Endothelial cell of umbilical vein (primary cell): Measurements from ENCODE around the gene GJE1. TPM values are rescaled to one million over a fixed set of nuclear protein-coding genes. Genes with fewer than 3 reads are reported as not detected.

Experiments
- Bru-seq: library from RNA; stranded (reverse); fragments of 400-500 nt; gene quantifications from one replicate; lab custom pipeline; 2021; lab: Mats Ljungman, UMichigan
- BruChase-seq, 2 experiments: library from RNA; stranded (reverse); fragments of 400-500 nt; gene quantifications; one replicate each; lab custom pipeline; 2021; lab: Mats Ljungman, UMichigan
- BruUV-seq: library from RNA; stranded (reverse); fragments of 400-500 nt; replicated peaks from 2 replicates; lab custom pipeline; 2021; lab: Mats Ljungman, UMichigan
- CTCF ChIA-PET: fragments of 300-600, 350-600 bp; sonication (Branson Sonifier 250); formaldehyde crosslinking; loops from one replicate; lab custom pipeline; 2021; ENCODE audit warnings: antibody characterized with exemption, inconsistent platforms; lab: Charles Lee
- POLR2A ChIA-PET: fragments of 300-600, 350-600 bp; sonication (Branson Sonifier 250); formaldehyde crosslinking; loops from one replicate; lab custom pipeline; 2021; ENCODE audit warnings: antibody characterized with exemption, inconsistent platforms; lab: Charles Lee
- DNase-seq: peaks from one replicate; pipeline ENCODE4 v3.0.0-alpha.2; 2011; ENCODE audit warnings: low read depth, low spot score
- FAIRE-seq: peaks from 2 replicates; lab custom pipeline; 2011; peaks lifted over from hg19 to GRCh38; lab: Jason Lieb, UNC
- H2AFZ ChIP-seq: 2 replicates; pipeline ENCODE4 v1.6.0; 2012; ENCODE audit warnings: low read depth, low read length, control low read depth, inconsistent platforms
- H3K27ac ChIP-seq: 2 replicates; pipeline ENCODE4 v1.5.1; 2011; ENCODE audit warnings: low read depth, mild to moderate bottlenecking, control low read depth, low read length, moderate library complexity; ENCODE audit not compliant: insufficient read depth
- H3K27me3 ChIP-seq, 2 experiments: 2 replicates each; pipeline versions ENCODE4 v1.6.0 to v1.6.1; 2011; ENCODE audit warnings: low read length in 2 of 2, mixed read lengths in 1 of 2; ENCODE audit not compliant: control insufficient read depth in 2 of 2, insufficient read depth in 2 of 2
- H3K36me3 ChIP-seq, 2 experiments: 2 replicates in 1 of 2; 3 replicates in 1 of 2; pipeline ENCODE4 v1.5.1; 2011; ENCODE audit warnings: low read length in 2 of 2, mild to moderate bottlenecking in 1 of 2, moderate library complexity in 1 of 2; ENCODE audit not compliant: control insufficient read depth in 2 of 2, insufficient read depth in 2 of 2; ENCODE audit errors: extremely low read depth in 1 of 2
- H3K4me1 ChIP-seq: 3 replicates; pipeline ENCODE4 v1.5.1; 2011; ENCODE audit warnings: mild to moderate bottlenecking, low read length; ENCODE audit not compliant: control insufficient read depth, insufficient read depth; ENCODE audit errors: extremely low read depth
- H3K4me2 ChIP-seq: 2 replicates; pipeline ENCODE4 v1.6.1; 2011; ENCODE audit warnings: low read length, control low read depth, mixed read lengths; ENCODE audit not compliant: insufficient read depth
- H3K4me3 ChIP-seq, 3 experiments: fragments of 200-600 bp in 1 of 3; sonication (generic), shearing (Covaris generic) in 1 of 3; replicated peaks in 1 of 3; 2 replicates each; pipeline ENCODE4 v1.5.1; 2011 to 2016; ENCODE audit warnings: control low read depth in 3 of 3, low read length in 3 of 3, mild to moderate bottlenecking in 2 of 3, inconsistent platforms in 1 of 3, low read depth in 1 of 3, moderate library complexity in 1 of 3; ENCODE audit not compliant: insufficient read depth in 1 of 3
- H3K79me2 ChIP-seq: 2 replicates; pipeline ENCODE4 v1.6.0; 2012; ENCODE audit warnings: low read length, inconsistent platforms; ENCODE audit not compliant: control insufficient read depth, insufficient read depth
- H3K9ac ChIP-seq: replicated peaks from 2 replicates; pipeline ENCODE3; 2011; ENCODE audit warnings: low read length, control low read depth; ENCODE audit not compliant: insufficient read depth; ENCODE audit errors: extremely low read depth
- H3K9me1 ChIP-seq: replicated peaks from 3 replicates; pipeline ENCODE4 v1.6.0; 2011; ENCODE audit warnings: mild to moderate bottlenecking, low read length; ENCODE audit not compliant: control insufficient read depth, insufficient read depth; ENCODE audit errors: extremely low read depth
- H3K9me3 ChIP-seq: replicated peaks from 2 replicates; pipeline ENCODE4 v1.5.1; 2012; ENCODE audit warnings: low read length, inconsistent platforms; ENCODE audit not compliant: control insufficient read depth, insufficient read depth
- H4K20me1 ChIP-seq: replicated peaks from 2 replicates; pipeline ENCODE3; 2011; ENCODE audit warnings: mild to moderate bottlenecking, low read length; ENCODE audit not compliant: control insufficient read depth, insufficient read depth; ENCODE audit errors: extremely low read depth
- EZH2 ChIP-seq: IDR thresholded peaks from 2 replicates; pipeline ENCODE4 v1.6.1; 2012; ENCODE audit warnings: borderline replicate concordance, low read depth, mild to moderate bottlenecking, moderate library complexity, low read length, inconsistent platforms; ENCODE audit not compliant: severe bottlenecking
- FOS ChIP-seq: IDR thresholded peaks from 2 replicates; pipeline ENCODE4 v1.6.1; 2011; ENCODE audit warnings: mild to moderate bottlenecking, low read length, moderate library complexity, borderline replicate concordance; ENCODE audit not compliant: insufficient read depth
- GATA2 ChIP-seq: IDR thresholded peaks from 2 replicates; pipeline ENCODE4 v1.7.0; 2011; ENCODE audit warnings: low read depth, mild to moderate bottlenecking, moderate library complexity, mixed read lengths, low read length; ENCODE audit not compliant: insufficient read length, insufficient read depth
- JUN ChIP-seq: IDR thresholded peaks from 2 replicates; pipeline ENCODE4 v1.6.1; 2011; ENCODE audit warnings: borderline replicate concordance, low read depth; ENCODE audit not compliant: insufficient read length, insufficient read depth
- MAX ChIP-seq: IDR thresholded peaks from 2 replicates; pipeline ENCODE4 v1.6.1; 2011; ENCODE audit not compliant: insufficient read depth, insufficient read length
- MYC ChIP-seq: IDR thresholded peaks from one replicate; pipeline ENCODE4 v1.6.1; 2011; ENCODE audit warnings: mild to moderate bottlenecking, low read depth, low read length
- POLR2A ChIP-seq: IDR thresholded peaks from 2 replicates; pipeline ENCODE4 v1.6.1; 2012; ENCODE audit warnings: low read depth, mild to moderate bottlenecking, control low read depth, low read length
- POLR2AphosphoS5 ChIP-seq: IDR thresholded peaks from 2 replicates; pipeline ENCODE4 v1.6.1; 2012; ENCODE audit warnings: low read depth, mild to moderate bottlenecking, control low read depth, low read length, moderate library complexity; ENCODE audit not compliant: insufficient read depth
- dilution Hi-C: fragments of 300-500 bp; cut with MboI; formaldehyde crosslinking; loops from one replicate; pipeline ENCODE4 v1.15.0; 2019; ENCODE audit warnings: low sequenced_read_pairs; ENCODE audit not compliant: extremely low pct_ligation_motif_present
- intact Hi-C: fragments of 100-400 bp; cut with micrococcal nuclease; formaldehyde crosslinking; loops from one replicate; pipeline ENCODE4 v1.10.0; 2022
- long read RNA-seq: library from polyadenylated mRNA; stranded (forward); transcript quantifications from one replicate; pipeline ENCODE4 v2.0.0, GENCODE V29; 2021
- polyA minus RNA-seq, 3 experiments: library from RNA; depleted of rRNA, polyadenylated mRNA; stranded (reverse); fragments of >200 nt; gene quantifications; 1 replicate in 1 of 3; 2 replicates in 2 of 3; pipeline ENCODE4 v1.2.3, GENCODE V29; 2011
- polyA plus RNA-seq, 4 experiments: library from polyadenylated mRNA; depleted of rRNA in 3 of 4; stranded (reverse) in 3 of 4; unstranded in 1 of 4; fragments of >200 nt; gene quantifications; 2 replicates each; pipeline versions ENCODE4 v1.2.1 to v1.2.3, GENCODE V29; 2011 to 2012; ENCODE audit warnings: missing spikeins in 1 of 4
- total RNA-seq: library from RNA; stranded (reverse); gene quantifications from 2 replicates; pipeline ENCODE4 v1.2.3, GENCODE V29; 2021
- TF ChIP-seq, protein P1 (sequence below), 2 donors: IDR thresholded peaks; 1 replicate in 1 of 2; 2 replicates in 1 of 2; pipeline ENCODE4 v1.5.1; 2011; ENCODE audit warnings: low read length in 2 of 2, mild to moderate bottlenecking in 2 of 2, moderate library complexity in 2 of 2, control low read depth in 1 of 2, inconsistent platforms in 1 of 2, low read depth in 1 of 2; ENCODE audit not compliant: insufficient read depth in 1 of 2; ENCODE audit errors: extremely low read depth in 1 of 2

GJE1 gene
- not detected in 2 replicates for total RNA-seq
- not detected in 2 replicates for polyA plus RNA-seq
- polyA plus RNA-seq (2011; cell fraction: cytosol; rRNA removed) = not detected in 2 replicates
- polyA plus RNA-seq (2011; cell fraction: nucleus; rRNA removed) = not detected in 2 replicates
- not detected in 2 replicates for polyA plus RNA-seq (2012)
- not detected in 2 replicates for polyA minus RNA-seq
- polyA minus RNA-seq (2011; cell fraction: cytosol; rRNA and poly(A)+ RNA removed) = not detected
- polyA minus RNA-seq (2011; cell fraction: nucleus; rRNA and poly(A)+ RNA removed) = not detected in 2 replicates
- not detected for Bru-seq, nascent RNA
- not detected for BruChase-seq, experiment 1, labeled RNA remaining after a 6-hour chase
- not detected for BruChase-seq, experiment 2, labeled RNA remaining after a 2-hour chase
- long read RNA-seq = 0 reads

GRCh38 chr6:142132625-142133024 lies at the start of gene GJE1:
TSS of gene GJE1 (plus strand) at chr6:142132925. CDS start at chr6:142133159, 234 bp downstream.
- no peak within 1 kb of the TSS for H2AFZ ChIP-seq
- intact Hi-C loops (no loop called here), dilution Hi-C loops (no loop called here)
- H3K4me2 ChIP-seq = no peak within 1 kb of the TSS
- H3K9ac ChIP-seq = no peak within 1 kb of the TSS
- no peaks in the 10 kb centered on the region for H3K79me2 ChIP-seq
- H3K4me1 ChIP-seq = no peaks in the 10 kb centered on the region
- H4K20me1 ChIP-seq = no peaks in the 10 kb centered on the region
- no peak for DNase-seq
- ChIA-PET CTCF (no interaction called here), POLR2A (no interaction called here)
- H3K9me3 ChIP-seq = no peaks in the 10 kb centered on the region
- H3K36me3 ChIP-seq = no peaks in the 10 kb centered on the region
- H3K9me1 ChIP-seq = no peaks in the 10 kb centered on the region
- no peak within 1 kb of the TSS for H3K27ac ChIP-seq
- no TSS peak for BruUV-seq
- H3K4me3 ChIP-seq = no peak within 1 kb of the TSS
- no peak for FAIRE-seq
- no peak for TF ChIP-seq FOS
- TF ChIP-seq POLR2A = no peak
- TF ChIP-seq EZH2 = no peak
- no peak for TF ChIP-seq JUN
- TF ChIP-seq, protein P1, sequence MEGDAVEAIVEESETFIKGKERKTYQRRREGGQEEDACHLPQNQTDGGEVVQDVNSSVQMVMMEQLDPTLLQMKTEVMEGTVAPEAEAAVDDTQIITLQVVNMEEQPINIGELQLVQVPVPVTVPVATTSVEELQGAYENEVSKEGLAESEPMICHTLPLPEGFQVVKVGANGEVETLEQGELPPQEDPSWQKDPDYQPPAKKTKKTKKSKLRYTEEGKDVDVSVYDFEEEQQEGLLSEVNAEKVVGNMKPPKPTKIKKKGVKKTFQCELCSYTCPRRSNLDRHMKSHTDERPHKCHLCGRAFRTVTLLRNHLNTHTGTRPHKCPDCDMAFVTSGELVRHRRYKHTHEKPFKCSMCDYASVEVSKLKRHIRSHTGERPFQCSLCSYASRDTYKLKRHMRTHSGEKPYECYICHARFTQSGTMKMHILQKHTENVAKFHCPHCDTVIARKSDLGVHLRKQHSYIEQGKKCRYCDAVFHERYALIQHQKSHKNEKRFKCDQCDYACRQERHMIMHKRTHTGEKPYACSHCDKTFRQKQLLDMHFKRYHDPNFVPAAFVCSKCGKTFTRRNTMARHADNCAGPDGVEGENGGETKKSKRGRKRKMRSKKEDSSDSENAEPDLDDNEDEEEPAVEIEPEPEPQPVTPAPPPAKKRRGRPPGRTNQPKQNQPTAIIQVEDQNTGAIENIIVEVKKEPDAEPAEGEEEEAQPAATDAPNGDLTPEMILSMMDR (IDR thresholded peaks at IDR 0.05; ENCODE audit: extremely low read depth in 1 of 2, insufficient read depth in 1 of 2, low read depth in 1 of 2, low read length in 2 of 2) = no peak
- no peak for TF ChIP-seq GATA2
- no peak for TF ChIP-seq MYC
- no peak for TF ChIP-seq MAX
- TF ChIP-seq POLR2AphosphoS5 = no peak
- peaks cover 1 to 7% of the 10 kb centered on the region in 2 experiments for H3K27me3 ChIP-seq
